NT2/D1 (cell line): Measurements from ENCODE around the gene PDE4C.
A peak's percentile ranks its signal among the peaks of the same experiment; 100 is the strongest.

Source experiments
- DNase-seq: peaks from one replicate; pipeline ENCODE4 v3.0.0-alpha.2; 2011; ENCODE audit warnings: low read depth, low spot score
- H3K27me3 ChIP-seq: 2 replicates; pipeline ENCODE4 v1.6.0; 2011; ENCODE audit warnings: mild to moderate bottlenecking; ENCODE audit not compliant: insufficient read length, insufficient read depth
- H3K36me3 ChIP-seq: 2 replicates; pipeline ENCODE4 v1.6.1; 2011; ENCODE audit warnings: mild to moderate bottlenecking, low read length, mixed read lengths; ENCODE audit not compliant: insufficient read depth, insufficient read length
- H3K4me1 ChIP-seq: 2 replicates; pipeline ENCODE4 v1.5.1; 2011; ENCODE audit not compliant: insufficient read depth, insufficient read length
- H3K4me3 ChIP-seq: 2 replicates; pipeline ENCODE4 v1.5.1; 2011; ENCODE audit warnings: low read depth; ENCODE audit not compliant: insufficient read length
- H3K9ac ChIP-seq: 2 replicates; pipeline ENCODE4 v1.6.0; 2011; ENCODE audit warnings: low read depth; ENCODE audit not compliant: insufficient read length
- H3K9me3 ChIP-seq: 2 replicates; pipeline ENCODE4 v1.5.1; 2011; ENCODE audit warnings: mild to moderate bottlenecking, low read length; ENCODE audit not compliant: insufficient read depth
- SUZ12 ChIP-seq: IDR thresholded peaks from 2 replicates; pipeline ENCODE4 v1.6.1; 2011; ENCODE audit not compliant: insufficient read length, insufficient read depth; ENCODE audit errors: extremely low read depth
- YY1 ChIP-seq: IDR thresholded peaks from 2 replicates; pipeline ENCODE4 v1.6.1; 2011; ENCODE audit not compliant: insufficient read length, insufficient read depth
- ZNF274 ChIP-seq: IDR thresholded peaks from 2 replicates; pipeline ENCODE4 v1.6.1; 2011; ENCODE audit warnings: mild to moderate bottlenecking, low read depth, low read length

The PDE4C gene

GRCh38 chr19:18225702-18226468, at the start of gene PDE4C:
Gene PDE4C, minus strand, starts transcription at chr19:18226438. Its CDS starts 23 bp downstream, at chr19:18226415.
- peak within 1 kb of the TSS; percentile 95 for H3K4me3 ChIP-seq
- peaks cover 38% of the 10 kb centered on the region for H3K27me3 ChIP-seq
- no peak for DNase-seq
- H3K9ac ChIP-seq: peak within 1 kb of the TSS; percentile 90
- H3K36me3 ChIP-seq: no peaks in the 10 kb centered on the region
- H3K4me1 ChIP-seq: peaks cover 14% of the 10 kb centered on the region
- H3K9me3 ChIP-seq: no peaks in the 10 kb centered on the region
- TF ChIP-seq YY1 (no peak), ZNF274 (no peak), SUZ12 (no peak)

- no peak overlapping the region for H3K9ac ChIP-seq
- no peak for TF ChIP-seq YY1
- no peak for TF ChIP-seq SUZ12
- H3K27me3 ChIP-seq: no peaks in the 10 kb centered on the region
- H3K4me1 ChIP-seq: peaks cover 15% of the 10 kb centered on the region
- DNase-seq: no peak
- H3K9me3 ChIP-seq: no peaks in the 10 kb centered on the region
- no peak overlapping the region for H3K4me3 ChIP-seq
- H3K36me3 ChIP-seq: peaks cover 30% of the 10 kb centered on the region
Measured at GRCh38 chr19:18274781-18275356, 48.6 kb upstream of the PDE4C start.

- DNase-seq: no peak
- TF ChIP-seq SUZ12: no peak
- no peak for TF ChIP-seq ZNF274
- TF ChIP-seq YY1: no peak
- Histone ChIP-seq H3K36me3 (peaks cover 31% of the 10 kb centered on the region), H3K27me3 (no peaks in the 10 kb centered on the region), H3K9me3 (no peaks in the 10 kb centered on the region), H3K4me1 (peaks cover 15% of the 10 kb centered on the region), H3K4me3 (no peak within 1 kb of the TSS), H3K9ac (no peak within 1 kb of the TSS)
Measured at GRCh38 chr19:18274219-18274780, 48.1 kb upstream of the PDE4C start, which contains the start of gene IQCN. Gene IQCN, minus strand, starts transcription at chr19:18274452. Its CDS starts 4,974 bp downstream, at chr19:18269478.

GRCh38 chr19:18273561-18274218, 47.5 kb upstream of the PDE4C start:
- Histone ChIP-seq H3K27me3 (no peaks in the 10 kb centered on the region), H3K9ac (no peak overlapping the region), H3K36me3 (peaks cover 29% of the 10 kb centered on the region), H3K9me3 (no peaks in the 10 kb centered on the region), H3K4me3 (no peak overlapping the region), H3K4me1 (peaks cover 13% of the 10 kb centered on the region)
- TF ChIP-seq YY1: no peak
- no peak for TF ChIP-seq ZNF274
- no peak for TF ChIP-seq SUZ12
- DNase-seq: no peak

GRCh38 chr19:18271433-18271841, 45.2 kb upstream of the PDE4C start:
- H3K36me3 ChIP-seq: peaks cover 39% of the 10 kb centered on the region
- no peak overlapping the region for H3K4me3 ChIP-seq
- H3K27me3 ChIP-seq: no peaks in the 10 kb centered on the region
- H3K4me1 ChIP-seq: peaks cover 5% of the 10 kb centered on the region
- TF ChIP-seq YY1 (no peak), SUZ12 (no peak), ZNF274 (no peak)
- no peak for DNase-seq
- no peak overlapping the region for H3K9ac ChIP-seq
- no peaks in the 10 kb centered on the region for H3K9me3 ChIP-seq

- peaks cover 5% of the 10 kb centered on the region for H3K4me1 ChIP-seq
- H3K36me3 ChIP-seq: peaks cover 44% of the 10 kb centered on the region
- H3K9ac ChIP-seq: no peak overlapping the region
- DNase-seq: no peak
- TF ChIP-seq YY1 (no peak), SUZ12 (no peak), ZNF274 (no peak)
- H3K9me3 ChIP-seq: no peaks in the 10 kb centered on the region
- H3K4me3 ChIP-seq: no peak overlapping the region
- H3K27me3 ChIP-seq: no peaks in the 10 kb centered on the region
Measured at GRCh38 chr19:18270326-18270725, 44.1 kb upstream of the PDE4C start.

- Histone ChIP-seq H3K4me3 (no peak overlapping the region), H3K4me1 (peaks cover 2% of the 10 kb centered on the region), H3K36me3 (peaks cover 50% of the 10 kb centered on the region), H3K27me3 (no peaks in the 10 kb centered on the region), H3K9me3 (no peaks in the 10 kb centered on the region), H3K9ac (no peak overlapping the region)
- no peak for DNase-seq
- TF ChIP-seq YY1 (no peak), ZNF274 (no peak), SUZ12 (no peak)
Measured at GRCh38 chr19:18269070-18269723, 43.0 kb upstream of the PDE4C start.
